Neutrophil (primary cell): ENCODE data around the gene ATP11A.
"Not testable (repeated sequence)": the region's sequence is repeated elsewhere in the genome, so short reads cannot be mapped to it uniquely, and the experiment has no call there.

Experiments
- H3K27ac ChIP-seq: fragments of 200-600 bp; sonication (generic); 2 replicates; pipeline ENCODE4 v1.5.1; 2016; ENCODE audit warnings: mild to moderate bottlenecking, moderate library complexity
- H3K27me3 ChIP-seq: fragments of 200-600 bp; sonication (generic); 2 replicates; pipeline ENCODE4 v1.6.0; 2016; ENCODE audit warnings: mild to moderate bottlenecking
- H3K36me3 ChIP-seq: fragments of 200-600 bp; sonication (generic); 2 replicates; pipeline ENCODE4 v1.5.1; 2017
- H3K4me1 ChIP-seq, 2 experiments: fragments of 200-600 bp in 1 of 2; sonication (generic) in 1 of 2; 1 replicate in 1 of 2; 2 replicates in 1 of 2; pipeline versions ENCODE4 v1.5.1 to v1.6.1; 2013 to 2016; ENCODE audit warnings: low read depth in 1 of 2, low read length in 1 of 2, mild to moderate bottlenecking in 1 of 2, moderate library complexity in 1 of 2; ENCODE audit not compliant: control insufficient read depth in 1 of 2, insufficient read depth in 1 of 2
- H3K4me3 ChIP-seq, 2 experiments: fragments of 200-600 bp in 1 of 2; sonication (generic) in 1 of 2; 1 replicate in 1 of 2; 2 replicates in 1 of 2; pipeline ENCODE4 v1.5.1; 2013 to 2016; ENCODE audit warnings: low read depth in 1 of 2, low read length in 1 of 2, mild to moderate bottlenecking in 1 of 2, moderate library complexity in 1 of 2
- H3K9me3 ChIP-seq: fragments of 200-600 bp; sonication (generic); 2 replicates; pipeline ENCODE4 v1.5.1; 2016
- TF ChIP-seq, protein P1 (sequence below): fragments of 200-600 bp; sonication (generic); IDR thresholded peaks from 2 replicates; pipeline ENCODE4 v1.5.1; 2016; ENCODE audit warnings: antibody characterized with exemption

ATP11A gene

DNA sequence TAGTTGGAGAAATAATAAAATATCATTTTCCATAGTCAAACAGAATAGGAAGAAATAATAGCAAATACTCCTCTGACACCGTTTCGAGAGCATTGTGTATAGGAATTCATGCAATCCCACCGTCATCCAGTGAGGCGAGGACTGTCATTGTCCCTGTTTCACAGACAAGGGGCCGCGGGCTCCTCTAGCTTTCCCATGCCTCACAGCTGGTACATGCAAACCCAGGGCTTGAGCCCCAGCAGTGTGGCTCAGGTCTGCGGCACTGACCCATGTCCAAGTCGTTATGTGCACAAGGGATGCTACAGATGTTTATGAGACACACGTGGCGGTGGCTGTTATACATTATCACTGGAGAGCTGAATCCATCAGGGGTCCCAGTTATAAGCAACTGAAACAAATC, 18.5 kb upstream of the ATP11A start:
- Histone ChIP-seq H3K36me3 (no peaks in the 10 kb centered on the region), H3K4me3 (no peak overlapping the region), H3K27me3 (peaks cover 14% of the 10 kb centered on the region), H3K27ac (no peak overlapping the region), H3K9me3 (no peaks in the 10 kb centered on the region), H3K4me1 (no peaks in the 10 kb centered on the region)
- TF ChIP-seq, protein P1, sequence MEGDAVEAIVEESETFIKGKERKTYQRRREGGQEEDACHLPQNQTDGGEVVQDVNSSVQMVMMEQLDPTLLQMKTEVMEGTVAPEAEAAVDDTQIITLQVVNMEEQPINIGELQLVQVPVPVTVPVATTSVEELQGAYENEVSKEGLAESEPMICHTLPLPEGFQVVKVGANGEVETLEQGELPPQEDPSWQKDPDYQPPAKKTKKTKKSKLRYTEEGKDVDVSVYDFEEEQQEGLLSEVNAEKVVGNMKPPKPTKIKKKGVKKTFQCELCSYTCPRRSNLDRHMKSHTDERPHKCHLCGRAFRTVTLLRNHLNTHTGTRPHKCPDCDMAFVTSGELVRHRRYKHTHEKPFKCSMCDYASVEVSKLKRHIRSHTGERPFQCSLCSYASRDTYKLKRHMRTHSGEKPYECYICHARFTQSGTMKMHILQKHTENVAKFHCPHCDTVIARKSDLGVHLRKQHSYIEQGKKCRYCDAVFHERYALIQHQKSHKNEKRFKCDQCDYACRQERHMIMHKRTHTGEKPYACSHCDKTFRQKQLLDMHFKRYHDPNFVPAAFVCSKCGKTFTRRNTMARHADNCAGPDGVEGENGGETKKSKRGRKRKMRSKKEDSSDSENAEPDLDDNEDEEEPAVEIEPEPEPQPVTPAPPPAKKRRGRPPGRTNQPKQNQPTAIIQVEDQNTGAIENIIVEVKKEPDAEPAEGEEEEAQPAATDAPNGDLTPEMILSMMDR, result no peak

DNA sequence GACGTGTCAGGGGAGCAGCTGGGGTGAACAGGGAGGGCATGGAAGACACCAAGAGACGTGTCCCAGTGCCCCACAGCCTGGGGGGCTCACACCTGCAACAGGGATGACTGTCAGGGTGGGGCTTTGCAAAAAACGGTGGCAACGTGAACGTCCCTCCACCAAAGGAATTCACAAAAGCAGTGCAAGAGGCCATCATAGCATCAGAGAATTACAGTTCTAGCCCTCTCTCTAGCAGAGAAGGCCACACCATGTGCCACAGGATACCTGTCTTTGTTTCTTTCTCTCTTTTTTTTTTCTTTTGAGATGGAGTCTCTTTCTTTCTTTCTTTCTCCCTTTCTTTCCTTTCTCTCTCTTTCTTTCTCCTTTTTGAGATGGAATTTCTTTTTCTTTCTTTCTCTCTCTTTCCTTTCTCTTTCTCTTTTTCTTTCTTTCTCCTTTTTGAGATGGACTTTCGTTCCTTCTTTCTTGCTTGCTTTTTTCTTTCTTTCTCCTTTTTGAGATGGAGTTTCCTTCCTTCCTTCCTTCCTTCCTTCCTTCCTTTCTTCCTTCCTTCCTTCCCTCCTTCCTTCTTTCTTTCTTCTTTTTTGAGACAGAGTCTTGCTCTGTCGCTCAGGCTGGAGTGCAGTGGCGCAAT, 17.1 kb upstream of the ATP11A start:
- no peaks in the 10 kb centered on the region for H3K9me3 ChIP-seq
- TF ChIP-seq, protein P1, result no peak
- H3K4me1 ChIP-seq, result no peaks in the 10 kb centered on the region
- no peak overlapping the region for H3K27ac ChIP-seq
- H3K27me3 ChIP-seq, result peaks cover 14% of the 10 kb centered on the region
- H3K36me3 ChIP-seq, result no peaks in the 10 kb centered on the region
- no peak overlapping the region for H3K4me3 ChIP-seq

DNA sequence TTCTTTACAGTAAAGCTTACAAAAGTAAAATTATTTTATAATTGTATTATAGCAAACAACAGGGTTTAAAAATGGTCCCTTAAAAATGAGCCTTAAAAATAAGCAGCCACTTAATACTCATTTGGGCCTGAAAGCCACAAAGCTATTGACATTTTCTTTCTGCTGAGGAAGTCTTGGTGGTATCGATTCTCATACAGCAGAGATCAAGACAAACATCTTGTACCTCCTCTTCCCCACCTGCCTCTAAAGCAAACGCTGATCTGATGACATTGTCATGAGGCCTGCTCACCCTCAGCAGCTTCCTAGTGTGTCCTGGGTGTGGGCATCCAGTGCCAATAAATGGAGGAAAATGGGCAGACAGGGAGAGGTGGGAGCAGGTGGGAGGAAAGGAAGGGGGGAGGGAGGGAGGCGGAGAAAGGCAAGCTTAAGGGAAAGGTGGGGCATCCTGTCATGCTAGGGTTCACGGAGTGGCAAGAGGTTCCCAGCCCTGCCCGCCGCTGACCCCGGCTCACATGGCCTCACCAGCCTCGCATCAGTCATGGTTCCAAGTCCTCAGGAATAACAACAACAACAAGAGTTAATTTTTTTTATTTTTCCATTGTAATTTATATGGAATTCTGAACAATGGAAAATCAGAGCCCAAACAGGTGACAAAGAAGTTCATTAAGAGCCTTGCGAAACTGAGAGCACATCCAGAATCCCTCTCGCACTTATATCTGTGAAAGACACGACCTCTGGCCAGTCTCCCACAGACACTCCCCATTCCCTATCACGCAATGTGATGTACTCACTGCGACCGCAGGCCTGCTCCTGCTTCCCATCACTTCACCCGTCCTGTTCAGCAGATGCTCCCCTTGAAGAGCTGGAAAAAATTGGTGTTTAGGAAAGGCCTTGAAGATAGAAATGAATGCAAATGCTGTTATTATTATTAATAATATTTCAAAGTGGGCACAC, 15.1 kb upstream of the ATP11A start:
- Histone ChIP-seq H3K4me1 (no peaks in the 10 kb centered on the region), H3K9me3 (no peaks in the 10 kb centered on the region), H3K36me3 (no peaks in the 10 kb centered on the region), H3K27ac (no peak overlapping the region), H3K4me3 (no peak overlapping the region), H3K27me3 (peaks cover 14% of the 10 kb centered on the region)
- TF ChIP-seq, protein P1, result no peak

DNA sequence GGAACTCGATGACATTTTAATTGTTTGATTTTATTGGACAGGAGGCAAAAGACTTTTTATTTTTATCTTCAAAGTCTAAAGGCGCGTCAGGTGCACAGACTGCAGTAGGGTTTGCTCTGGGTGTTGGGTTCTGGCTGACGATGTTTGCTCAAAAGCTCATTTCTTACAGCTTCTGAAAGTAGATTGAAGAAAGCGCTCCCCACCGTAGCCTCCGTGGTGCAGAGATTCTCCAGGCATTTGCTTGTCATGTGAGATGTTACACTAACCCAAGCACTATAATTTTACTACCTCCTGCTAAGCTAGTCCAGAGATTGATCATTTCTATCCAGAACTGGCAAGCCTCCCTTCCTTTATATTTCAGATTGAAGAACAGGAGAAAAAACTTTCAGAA, 14.5 kb upstream of the ATP11A start:
- H3K27me3 ChIP-seq, result peaks cover 14% of the 10 kb centered on the region
- H3K4me3 ChIP-seq, result no peak overlapping the region

DNA sequence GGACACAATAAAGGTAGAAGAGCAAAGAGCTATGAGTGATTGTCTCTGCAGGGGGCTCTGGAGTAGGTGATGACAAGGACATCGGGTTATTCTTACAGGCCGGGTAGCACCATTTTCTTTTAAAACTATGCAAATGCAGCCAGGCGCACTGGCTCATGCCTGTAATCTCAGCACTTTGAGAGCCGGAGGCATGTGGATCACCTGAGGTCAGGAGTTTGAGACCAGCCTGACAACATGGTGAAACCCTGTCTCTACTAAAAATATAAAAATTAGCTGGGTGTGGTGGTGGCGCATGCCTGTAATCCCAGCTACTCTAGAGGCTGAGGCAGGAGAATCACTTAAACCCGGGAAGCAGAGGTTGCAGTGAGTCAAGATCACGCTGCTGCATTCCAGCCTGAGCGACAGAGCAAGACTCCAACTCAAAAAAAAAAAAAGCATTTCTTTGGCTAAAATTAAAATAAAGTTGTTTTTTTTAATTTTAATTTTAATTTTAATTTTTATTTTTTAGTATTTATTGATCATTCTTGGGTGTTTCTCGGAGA, 12.3 kb upstream of the ATP11A start:
- H3K9me3 ChIP-seq, H3K27me3 ChIP-seq, H3K4me3 ChIP-seq, H3K36me3 ChIP-seq, H3K4me1 ChIP-seq, H3K27ac ChIP-seq: not testable (repeated sequence)

More for the DNA sequence above, 14.5 kb upstream of the ATP11A start:
- TF ChIP-seq, protein P1, result no peak
- H3K27ac ChIP-seq, result no peak overlapping the region
- no peaks in the 10 kb centered on the region for H3K9me3 ChIP-seq
- H3K4me1 ChIP-seq, result no peaks in the 10 kb centered on the region
- H3K36me3 ChIP-seq, result no peaks in the 10 kb centered on the region

DNA sequence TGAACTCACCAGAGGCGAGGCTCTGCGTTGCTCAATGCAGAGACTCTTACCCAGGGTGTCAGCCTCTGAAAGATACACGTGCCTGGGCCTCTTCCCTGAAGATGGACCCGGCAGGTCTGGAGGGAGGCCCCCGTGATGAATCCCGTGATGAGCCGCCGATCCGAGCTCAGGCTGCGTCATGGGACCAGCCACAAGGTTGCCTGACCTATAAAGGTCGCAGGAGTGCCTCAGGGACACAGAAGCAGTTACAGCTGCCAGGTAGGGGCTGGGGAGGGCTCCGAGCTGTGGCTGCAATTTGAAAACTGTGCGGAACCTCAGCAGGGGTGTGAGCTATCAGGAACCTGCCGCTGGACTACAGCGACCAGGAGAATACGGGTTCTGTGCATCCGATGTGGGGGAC, 10.5 kb upstream of the ATP11A start:
- no peaks in the 10 kb centered on the region for H3K9me3 ChIP-seq
- H3K36me3 ChIP-seq, result no peaks in the 10 kb centered on the region
- no peaks in the 10 kb centered on the region for H3K4me1 ChIP-seq
- H3K4me3 ChIP-seq, result no peak overlapping the region
- peaks cover 10% of the 10 kb centered on the region for H3K27me3 ChIP-seq
- no peak overlapping the region for H3K27ac ChIP-seq
- TF ChIP-seq, protein P1, result no peak
